ENCODE results near the gene IQSEC3.
"Not testable (repeated sequence)": the region's sequence is repeated elsewhere in the genome, so short reads cannot be mapped to it uniquely, and the experiment has no call there.

Gene IQSEC3

GRCh38 chr12:66428-66781 is at the start of gene IQSEC3:
IQSEC3 (plus strand) TSS chr12:66767; CDS start chr12:66883, 116 bp downstream.
- not testable (repeated sequence) for DNase-seq

GRCh38 chr12:17370-18340 is 48.9 kb upstream of the IQSEC3 start:
- not testable (repeated sequence) for DNase-seq

GRCh38 chr12:18821-19567 is 47.6 kb upstream of the IQSEC3 start:
- DNase-seq = not testable (repeated sequence)

DNA sequence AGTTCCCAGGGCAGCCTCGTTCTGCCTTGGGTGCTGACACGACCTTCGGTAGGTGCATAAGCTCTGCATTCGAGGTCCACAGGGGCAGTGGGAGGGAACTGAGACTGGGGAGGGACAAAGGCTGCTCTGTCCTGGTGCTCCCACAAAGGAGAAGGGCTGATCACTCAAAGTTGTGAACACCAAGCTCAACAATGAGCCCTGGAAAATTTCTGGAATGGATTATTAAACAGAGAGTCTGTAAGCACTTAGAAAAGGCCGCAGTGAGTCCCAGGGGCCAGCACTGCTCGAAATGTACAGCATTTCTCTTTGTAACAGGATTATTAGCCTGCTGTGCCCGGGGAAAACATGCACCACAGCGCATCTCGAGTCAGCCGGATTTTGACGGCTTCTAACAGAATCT is 46.7 kb upstream of the IQSEC3 start:
- DNase-seq = not testable (repeated sequence)

- no peak for DNase-seq
These were observed 45.8 kb upstream of the IQSEC3 start for GRCh38 chr12:20757-21156.

- no peak for DNase-seq
These were observed 45.0 kb upstream of the IQSEC3 start for GRCh38 chr12:21301-22189.

DNA sequence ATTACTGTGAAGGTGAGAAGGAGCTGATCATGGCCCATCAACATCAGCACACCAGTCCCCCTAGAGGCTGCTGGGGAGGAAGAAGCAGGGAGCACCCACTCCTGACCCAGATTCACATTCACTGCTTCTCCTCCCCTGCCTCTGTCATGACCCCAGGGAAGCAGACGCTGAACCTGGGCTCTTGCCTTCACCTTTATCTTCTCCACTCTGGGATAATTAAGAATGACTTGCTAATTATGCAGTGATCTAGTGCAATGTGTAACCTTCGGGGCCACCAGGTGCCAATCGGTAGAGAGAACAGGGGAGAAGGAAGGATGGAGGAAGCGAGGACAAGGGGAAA is 44.4 kb upstream of the IQSEC3 start:
- DNase-seq = no peak

DNA sequence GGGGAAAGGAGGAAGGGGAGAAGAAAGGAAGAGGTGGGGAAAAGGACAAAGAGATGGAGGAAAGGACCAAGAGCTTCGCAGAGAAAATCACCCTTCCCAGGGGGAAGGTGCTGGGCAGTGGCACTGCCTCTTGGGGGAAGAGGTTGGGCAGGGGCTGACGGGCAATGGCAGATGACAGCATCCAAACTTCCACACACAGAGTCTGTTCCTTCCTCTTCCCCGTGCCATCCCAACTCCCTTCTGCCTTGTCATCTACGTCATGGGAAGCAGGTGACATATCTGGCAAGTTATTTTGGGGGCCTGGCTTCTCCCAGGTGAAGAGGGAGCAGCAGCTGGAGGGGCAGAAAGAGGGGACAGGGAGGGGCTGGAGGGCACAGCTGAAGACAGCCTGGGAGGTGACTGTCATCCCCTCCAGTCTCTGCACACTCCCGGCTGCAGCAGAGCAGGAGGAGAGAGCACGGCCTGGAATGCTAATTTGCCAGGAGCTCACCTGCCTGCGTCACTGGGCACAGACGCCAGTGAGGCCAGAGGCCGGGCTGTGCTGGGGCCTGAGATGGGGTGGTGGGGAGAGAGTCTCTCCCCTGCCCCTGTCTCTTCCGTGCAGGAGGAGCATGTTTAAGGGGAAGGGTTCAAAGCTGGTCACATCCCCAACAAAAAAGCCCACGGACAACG is 43.9 kb upstream of the IQSEC3 start:
- no peak for DNase-seq

DNA sequence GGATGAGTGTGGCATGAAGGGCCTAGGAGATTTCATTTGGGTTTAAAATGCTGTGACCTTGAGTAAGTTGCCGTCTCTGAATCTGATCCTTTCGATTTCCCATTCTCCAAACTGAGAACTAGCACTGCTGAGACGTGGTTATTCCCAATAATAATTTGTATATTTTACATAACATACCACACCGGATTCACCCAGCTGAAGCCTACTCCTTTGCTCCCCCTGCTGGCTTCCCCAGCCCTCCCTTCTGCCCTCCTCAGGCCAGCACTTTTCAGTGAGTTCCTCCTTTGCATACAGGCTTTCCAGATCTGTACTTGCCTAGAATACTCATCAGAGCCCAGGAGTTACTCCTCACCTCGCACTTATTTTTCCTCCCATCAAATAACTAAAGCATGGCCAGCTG is 38.7 kb upstream of the IQSEC3 start:
- DNase-seq = not testable (repeated sequence)

DNA sequence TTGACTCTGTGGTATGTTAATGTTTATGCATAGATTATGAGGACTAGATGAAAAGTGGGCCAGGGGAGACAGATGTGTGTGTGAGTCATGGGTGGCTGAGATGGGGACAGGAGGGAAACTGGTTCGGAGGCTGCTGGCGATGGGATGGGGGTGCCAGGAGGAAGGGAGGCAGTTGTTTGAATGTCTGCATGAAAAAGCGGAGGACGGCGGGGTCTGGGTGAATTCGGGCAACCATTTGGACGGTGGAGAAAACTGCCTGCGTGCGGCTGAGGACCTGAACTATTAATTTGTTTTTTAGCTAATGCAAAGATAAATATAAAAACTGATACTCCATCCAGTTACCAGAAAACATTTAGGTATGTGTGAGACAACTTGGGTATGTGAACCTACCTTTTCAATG is 27.8 kb upstream of the IQSEC3 start:
- DNase-seq = not testable (repeated sequence)

DNA sequence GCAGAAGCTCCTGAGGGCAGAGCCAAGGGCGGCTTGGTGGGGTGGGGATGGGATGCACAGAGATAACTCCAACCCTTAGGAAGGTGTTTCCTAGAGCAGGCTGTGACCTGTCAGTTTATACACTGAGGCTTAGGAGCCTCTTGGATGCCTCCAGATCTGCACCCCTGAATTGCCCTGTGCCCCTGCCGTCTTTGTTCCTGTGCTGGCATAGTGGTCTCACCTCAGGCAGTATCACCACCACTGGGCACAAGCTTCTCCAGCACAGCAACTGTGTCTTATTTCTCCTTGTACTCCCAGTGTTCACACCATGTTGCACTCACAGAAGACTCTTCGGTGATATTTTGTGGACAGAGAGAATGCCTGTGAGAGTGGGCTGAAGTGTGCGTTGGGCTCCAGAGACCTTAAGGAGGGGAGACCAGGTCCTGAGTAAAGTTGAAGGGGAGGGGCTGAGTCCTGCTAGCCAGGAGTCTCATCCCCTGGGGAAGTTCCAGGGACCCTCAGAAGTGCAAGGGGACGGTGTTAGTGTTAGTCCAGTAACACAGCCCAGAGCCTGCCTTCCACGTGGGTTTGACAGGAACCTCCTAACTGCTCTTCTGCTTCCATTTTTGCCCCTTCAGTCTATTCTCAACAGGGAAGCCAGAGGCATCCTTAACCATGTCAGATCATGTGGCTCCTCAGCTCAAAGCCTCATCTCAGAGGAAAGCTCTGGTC is 26.9 kb upstream of the IQSEC3 start:
- DNase-seq = not testable (repeated sequence)

- not testable (repeated sequence) for DNase-seq
These were observed 22.2 kb upstream of the IQSEC3 start for GRCh38 chr12:44352-44751.

GRCh38 chr12:45235-45990 is 21.2 kb upstream of the IQSEC3 start:
- not testable (repeated sequence) for DNase-seq

GRCh38 chr12:45991-46358 is 20.6 kb upstream of the IQSEC3 start:
- not testable (repeated sequence) for DNase-seq

DNA sequence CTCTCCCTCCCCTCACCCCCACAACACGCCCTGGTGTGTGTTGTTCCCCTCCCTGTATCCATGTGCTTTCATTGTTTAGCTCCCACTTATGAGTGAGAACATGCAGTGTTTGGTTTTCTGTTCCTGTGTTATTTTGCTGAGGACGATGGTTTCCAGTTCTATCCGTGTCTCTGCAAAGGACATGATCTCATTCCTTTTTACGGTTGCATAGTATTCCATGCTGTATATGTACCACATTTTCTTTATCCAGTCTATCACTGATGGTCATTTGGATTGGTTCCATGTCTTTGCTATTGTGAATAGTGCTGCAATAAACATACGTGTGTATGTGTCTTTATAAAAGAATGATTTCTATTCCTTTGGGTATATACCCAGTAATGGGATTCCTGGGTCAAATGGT is 20.0 kb upstream of the IQSEC3 start:
- not testable (repeated sequence) for DNase-seq

GRCh38 chr12:47699-48226 is 18.8 kb upstream of the IQSEC3 start:
- DNase-seq = not testable (repeated sequence)

GRCh38 chr12:49149-49548 is 17.4 kb upstream of the IQSEC3 start:
- DNase-seq = not testable (repeated sequence)

DNA sequence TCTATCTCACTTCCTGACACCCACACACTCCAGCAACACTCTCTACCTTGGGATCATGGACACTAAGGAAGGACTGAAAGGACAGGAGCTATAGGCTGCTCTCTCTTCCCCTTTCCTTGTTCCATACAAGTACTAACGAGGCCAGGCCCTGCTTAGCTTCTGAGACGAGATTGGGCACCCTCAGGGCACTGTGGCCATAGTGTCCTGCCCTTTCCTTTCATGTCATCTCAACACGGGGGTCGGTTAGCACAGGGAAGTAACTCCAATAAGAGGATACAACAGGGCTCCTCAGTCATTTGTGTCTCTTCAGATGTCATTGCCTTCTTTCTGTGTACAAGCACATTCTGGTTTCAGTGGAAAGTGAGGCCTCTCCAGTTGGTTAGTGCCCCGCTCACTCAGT is 15.5 kb upstream of the IQSEC3 start:
- DNase-seq = not testable (repeated sequence)

DNA sequence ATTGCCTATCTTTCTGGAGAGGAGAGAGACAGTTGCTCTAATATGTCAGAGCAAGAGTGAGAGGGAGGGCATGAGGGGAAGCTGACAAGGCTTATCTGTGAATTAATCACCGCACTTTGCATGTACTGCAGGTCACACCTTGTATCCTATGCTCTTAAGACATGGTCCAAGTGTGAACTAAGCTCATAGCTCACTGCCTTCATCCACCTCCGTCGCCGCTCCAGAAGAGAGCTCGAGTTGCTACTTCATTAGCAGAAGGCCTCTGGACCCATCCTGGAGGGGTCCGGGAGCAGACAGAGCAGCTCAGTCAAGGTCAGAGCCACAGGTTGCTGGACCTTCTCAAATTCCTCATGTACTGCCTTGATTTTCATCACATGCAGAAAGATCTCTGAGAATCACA is 14.6 kb upstream of the IQSEC3 start:
- DNase-seq = not testable (repeated sequence)

GRCh38 chr12:52902-53734 is 13.4 kb upstream of the IQSEC3 start:
- not testable (repeated sequence) for DNase-seq

All from activated naive CD4-positive, alpha-beta T cell treated with Interleukin-2 at 50 U/mL for 16 hours (primary cell).